Mesothelial cell of epicardium (in vitro differentiated cells): ENCODE data around the gene PAXX. TPM values are rescaled to one million over a fixed set of nuclear protein-coding genes. Genes with fewer than 3 reads are reported as not detected.

Experiments
- DNase-seq, 2 experiments: peaks; one replicate each; pipeline ENCODE4 v3.0.0; 2021; ENCODE audit warnings: low spot score in 2 of 2; ENCODE audit not compliant: unreplicated experiment in 2 of 2
- H3K27ac Mint-ChIP-seq: 2 replicates; pipeline ENCODE4 v1.8.0; 2021; ENCODE audit warnings: mixed read lengths
- H3K27me3 Mint-ChIP-seq: 2 replicates; pipeline ENCODE4 v1.8.0; 2021; ENCODE audit warnings: low read depth, mixed read lengths
- H3K36me3 Mint-ChIP-seq: 2 replicates; pipeline ENCODE4 v1.8.0; 2021; ENCODE audit warnings: mixed read lengths
- H3K4me1 Mint-ChIP-seq: 2 replicates; pipeline ENCODE4 v1.8.0; 2021; ENCODE audit warnings: mixed read lengths
- H3K4me3 Mint-ChIP-seq: 2 replicates; pipeline ENCODE4 v1.8.0; 2021; ENCODE audit warnings: mild to moderate bottlenecking, moderate library complexity, mixed read lengths
- H3K9me3 Mint-ChIP-seq: 2 replicates; pipeline ENCODE4 v1.8.0; 2021; ENCODE audit warnings: mixed read lengths
- total RNA-seq: library from RNA; stranded (reverse); gene quantifications from 3 replicates; pipeline ENCODE4 v1.2.1, GENCODE V29; 2021
- TF ChIP-seq, protein P1 (sequence below): fragments of 200-600 bp; sonication (generic); IDR thresholded peaks from one replicate; pipeline ENCODE4 v1.5.0; 2021; ENCODE audit warnings: antibody characterized with exemption; ENCODE audit not compliant: unreplicated experiment

PAXX gene
- total RNA-seq, 1 donor from 2014 or later, result 53.1 TPM

DNA sequence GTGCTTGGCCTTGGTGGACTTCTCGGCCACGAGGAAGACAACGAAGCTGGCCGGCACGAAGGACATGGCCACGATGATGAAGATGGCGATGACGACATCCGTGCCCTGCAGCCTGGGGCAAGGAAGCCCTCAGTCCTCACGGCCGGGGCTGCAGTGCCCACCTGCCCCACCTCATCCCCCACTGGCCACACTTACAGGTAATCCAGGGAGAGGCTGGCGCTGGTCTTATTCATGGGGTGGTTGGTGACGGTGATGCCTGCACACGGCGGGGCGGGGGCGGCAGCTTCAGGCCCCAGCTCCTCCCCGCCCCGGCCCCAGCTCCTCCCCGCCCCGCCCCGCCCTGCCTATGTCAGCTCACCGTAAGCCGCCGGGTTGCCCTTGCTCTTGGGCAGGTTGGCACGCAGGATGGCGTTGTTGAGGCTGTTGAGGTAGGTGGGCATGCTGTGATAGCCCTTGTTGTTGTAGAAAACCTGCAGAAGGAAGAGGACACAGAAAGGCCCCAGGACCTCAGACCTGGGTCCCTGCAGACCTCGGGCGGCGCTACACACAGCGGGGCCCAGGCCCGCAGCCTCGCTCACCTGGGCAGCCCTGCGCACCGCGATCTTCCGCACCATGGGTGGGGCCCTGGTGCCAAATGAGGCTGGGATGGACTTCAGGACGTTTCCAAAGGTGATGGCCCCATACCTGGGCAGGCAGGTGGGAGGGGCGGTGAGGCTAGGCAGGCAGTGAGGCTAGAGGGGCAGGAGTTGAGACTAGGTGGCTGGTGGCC, 19.9 kb downstream of the PAXX start:
- H3K4me1 Mint-ChIP-seq, result no peaks in the 10 kb centered on the region
- no peaks in the 10 kb centered on the region for H3K27me3 Mint-ChIP-seq
- H3K4me3 Mint-ChIP-seq, result no peak overlapping the region
- TF ChIP-seq, protein P1, sequence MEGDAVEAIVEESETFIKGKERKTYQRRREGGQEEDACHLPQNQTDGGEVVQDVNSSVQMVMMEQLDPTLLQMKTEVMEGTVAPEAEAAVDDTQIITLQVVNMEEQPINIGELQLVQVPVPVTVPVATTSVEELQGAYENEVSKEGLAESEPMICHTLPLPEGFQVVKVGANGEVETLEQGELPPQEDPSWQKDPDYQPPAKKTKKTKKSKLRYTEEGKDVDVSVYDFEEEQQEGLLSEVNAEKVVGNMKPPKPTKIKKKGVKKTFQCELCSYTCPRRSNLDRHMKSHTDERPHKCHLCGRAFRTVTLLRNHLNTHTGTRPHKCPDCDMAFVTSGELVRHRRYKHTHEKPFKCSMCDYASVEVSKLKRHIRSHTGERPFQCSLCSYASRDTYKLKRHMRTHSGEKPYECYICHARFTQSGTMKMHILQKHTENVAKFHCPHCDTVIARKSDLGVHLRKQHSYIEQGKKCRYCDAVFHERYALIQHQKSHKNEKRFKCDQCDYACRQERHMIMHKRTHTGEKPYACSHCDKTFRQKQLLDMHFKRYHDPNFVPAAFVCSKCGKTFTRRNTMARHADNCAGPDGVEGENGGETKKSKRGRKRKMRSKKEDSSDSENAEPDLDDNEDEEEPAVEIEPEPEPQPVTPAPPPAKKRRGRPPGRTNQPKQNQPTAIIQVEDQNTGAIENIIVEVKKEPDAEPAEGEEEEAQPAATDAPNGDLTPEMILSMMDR, result no peak
- peaks cover 15% of the 10 kb centered on the region for H3K36me3 Mint-ChIP-seq
- H3K9me3 Mint-ChIP-seq, result no peaks in the 10 kb centered on the region
- DNase-seq, result no peak
- no peak overlapping the region for H3K27ac Mint-ChIP-seq

DNA sequence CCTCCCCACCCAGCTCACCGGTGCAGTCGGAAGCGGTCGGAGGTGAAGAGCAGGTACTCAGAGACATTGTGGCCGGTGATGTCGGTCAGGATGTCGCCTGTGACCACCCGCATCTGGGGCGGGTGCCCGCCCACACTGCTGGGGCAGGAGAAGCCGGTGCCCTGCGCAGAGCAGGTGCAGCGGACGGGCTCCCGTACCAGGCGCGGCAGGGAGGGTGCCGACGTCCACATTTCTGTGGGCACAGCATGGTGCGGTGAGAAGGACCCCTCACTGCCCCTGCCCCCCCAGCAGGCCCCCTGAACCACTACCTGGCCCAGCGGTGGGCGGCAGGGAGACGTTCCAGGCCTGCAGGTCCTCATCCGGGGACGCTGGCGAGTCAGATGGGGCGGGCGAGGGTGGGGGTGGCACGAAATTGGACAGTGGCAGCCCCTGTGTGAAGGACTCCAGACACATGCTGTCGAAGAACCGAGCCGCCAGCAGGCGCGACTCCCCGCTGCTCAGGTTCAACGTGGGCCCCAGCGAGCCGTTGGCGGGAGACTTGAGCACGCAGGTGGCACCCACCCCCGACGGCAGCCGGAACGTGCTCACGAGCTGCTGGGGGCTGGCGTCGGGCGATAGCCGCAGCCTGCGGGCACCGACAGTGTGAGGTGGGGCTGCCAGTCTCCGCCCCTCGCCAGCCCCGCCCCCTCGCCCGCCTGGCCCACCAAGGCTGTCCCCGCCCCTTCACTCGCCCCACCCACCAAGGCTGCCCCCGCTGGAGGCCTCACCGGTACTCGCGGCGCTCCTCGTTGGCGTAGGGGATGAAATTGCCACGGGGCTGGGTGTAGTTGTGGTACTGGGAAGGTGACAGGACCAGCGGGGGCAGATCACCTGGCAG, 20.7 kb downstream of the PAXX start:
- Mint-ChIP-seq H3K27me3 (no peaks in the 10 kb centered on the region), H3K4me1 (no peaks in the 10 kb centered on the region), H3K36me3 (peaks cover 15% of the 10 kb centered on the region), H3K9me3 (no peaks in the 10 kb centered on the region), H3K27ac (no peak overlapping the region), H3K4me3 (no peak overlapping the region)
- no peak for DNase-seq
- TF ChIP-seq, protein P1, result no peak

DNA sequence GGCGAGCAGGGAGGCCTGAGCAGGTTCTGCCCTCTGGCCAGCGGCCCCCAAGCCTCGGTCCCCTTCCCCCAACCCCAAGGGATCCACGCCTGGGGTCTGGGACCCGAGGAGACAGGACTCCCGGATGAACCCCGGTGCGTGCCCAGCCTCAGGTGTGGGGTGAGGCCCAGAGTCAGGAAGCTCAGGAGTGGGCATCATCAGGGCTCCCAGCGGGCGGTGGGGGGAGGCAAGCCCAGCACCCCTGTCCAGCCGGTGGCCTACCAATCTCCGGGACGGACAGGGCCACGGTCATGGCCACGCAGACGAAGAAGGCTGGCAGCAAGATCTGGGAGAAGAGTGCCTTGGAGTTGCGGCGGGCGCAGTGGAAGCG, 21.3 kb downstream of the PAXX start:
- no peak overlapping the region for H3K27ac Mint-ChIP-seq
- no peaks in the 10 kb centered on the region for H3K4me1 Mint-ChIP-seq
- peaks cover 15% of the 10 kb centered on the region for H3K36me3 Mint-ChIP-seq
- no peaks in the 10 kb centered on the region for H3K9me3 Mint-ChIP-seq
- no peak for DNase-seq
- TF ChIP-seq, protein P1, result no peak
- H3K27me3 Mint-ChIP-seq, result no peaks in the 10 kb centered on the region
- H3K4me3 Mint-ChIP-seq, result no peak overlapping the region

DNA sequence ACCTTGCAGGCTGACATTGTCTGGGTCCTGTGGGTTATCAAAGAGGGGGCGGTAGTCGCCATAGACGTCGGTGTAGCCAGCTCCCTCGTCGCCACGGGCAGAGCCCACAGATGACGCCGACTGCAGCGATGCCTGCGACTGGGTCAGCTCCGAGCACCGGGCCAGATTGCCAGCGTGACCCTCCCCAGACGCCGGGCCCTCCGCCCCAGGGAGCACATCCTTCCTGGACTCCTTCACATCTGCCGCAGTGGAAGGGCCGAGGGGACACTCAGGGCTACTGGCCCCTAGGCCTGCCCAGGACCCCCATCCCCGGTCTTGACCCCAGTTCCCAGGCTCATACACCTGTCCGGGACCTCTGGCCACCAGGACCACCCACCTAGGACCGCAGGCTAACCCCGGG, 21.9 kb downstream of the PAXX start:
- H3K4me3 Mint-ChIP-seq, result no peak overlapping the region
- H3K4me1 Mint-ChIP-seq, result no peaks in the 10 kb centered on the region
- no peak overlapping the region for H3K27ac Mint-ChIP-seq
- TF ChIP-seq, protein P1, result no peak
- no peak for DNase-seq
- peaks cover 16% of the 10 kb centered on the region for H3K36me3 Mint-ChIP-seq
- no peaks in the 10 kb centered on the region for H3K9me3 Mint-ChIP-seq
- H3K27me3 Mint-ChIP-seq, result no peaks in the 10 kb centered on the region

DNA sequence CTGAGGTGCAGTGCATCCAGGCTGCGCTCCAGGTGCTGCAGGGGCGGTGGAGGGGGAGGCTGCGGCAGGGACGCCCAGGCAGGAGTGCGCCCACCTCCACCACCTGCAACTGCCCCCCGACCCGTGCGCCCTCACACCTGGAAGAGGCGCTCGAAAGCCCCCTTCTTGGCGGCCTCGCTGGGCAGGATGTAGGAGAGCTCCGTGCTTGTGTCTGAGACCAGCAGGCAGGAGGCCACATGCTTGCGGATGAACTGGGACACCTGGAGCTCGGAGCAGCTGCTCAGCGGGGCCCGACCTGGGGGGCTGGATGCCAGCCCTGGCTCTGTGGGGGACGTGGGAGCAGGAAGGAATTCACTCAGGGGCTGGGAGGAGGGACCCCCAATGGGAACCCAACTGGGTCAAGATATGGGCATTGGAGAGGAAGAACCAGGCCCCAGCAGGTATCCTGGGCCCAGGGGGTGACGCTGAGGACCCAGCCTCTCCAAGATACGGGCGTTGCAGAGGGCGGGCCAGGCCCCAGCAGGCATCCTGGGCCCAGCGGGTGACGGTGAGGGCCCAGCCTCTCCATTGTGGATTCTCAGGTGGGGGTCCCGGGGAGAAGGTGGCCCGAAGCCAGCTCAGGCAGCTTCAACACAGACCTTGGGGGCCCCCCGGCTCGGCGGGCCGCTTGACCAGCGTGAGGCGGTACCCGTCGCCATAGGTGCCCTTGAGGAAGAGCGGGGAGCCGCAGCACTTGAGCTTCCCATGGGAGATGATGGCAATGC, 22.7 kb downstream of the PAXX start:
- no peaks in the 10 kb centered on the region for H3K27me3 Mint-ChIP-seq
- H3K36me3 Mint-ChIP-seq, result peaks cover 16% of the 10 kb centered on the region
- no peak for DNase-seq
- H3K4me1 Mint-ChIP-seq, result no peaks in the 10 kb centered on the region
- H3K4me3 Mint-ChIP-seq, result no peak overlapping the region
- TF ChIP-seq, protein P1, result no peak
- H3K27ac Mint-ChIP-seq, result no peak overlapping the region
- no peaks in the 10 kb centered on the region for H3K9me3 Mint-ChIP-seq
